ENCODE results near the gene ORC4. TPM values are rescaled to one million over a fixed set of nuclear protein-coding genes. Genes with fewer than 3 reads are reported as not detected.

ORC4 gene
- 47.0 and 62.5 TPM in 2 replicates for total RNA-seq

GRCh38 chr2:148020111-148021058 is at the start of gene ORC4:
Gene ORC4 (minus strand): TSS chr2:148020737. CDS start chr2:147975958, 44,779 bp downstream.

GRCh38 chr2:148021059-148021861 is 723 bp upstream of the ORC4 start, which contains the start of gene MBD5:
Gene MBD5 (plus strand): TSS chr2:148021091.

Other genes with a start within 250 kb of the ORC4 start
- 10.1 and 15.1 TPM in 2 replicates for gene ACVR2A, start 175.7 kb downstream of the ORC4 start, total RNA-seq
- gene MBD5, start 354 bp upstream of the ORC4 start, total RNA-seq, result 15.1 and 20.0 TPM in 2 replicates

Measured in uterine smooth muscle cell (primary cell).